HG03064 (cell line): Measurements from ENCODE around the gene CD207.
A peak's percentile ranks its signal among the peaks of the same experiment; 100 is the strongest.
"Not testable (repeated sequence)": the region's sequence is repeated elsewhere in the genome, so short reads cannot be mapped to it uniquely, and the experiment has no call there.

Source experiments
- ATAC-seq: cut with Tn5 transposase; IDR thresholded peaks from one replicate; pipeline ENCODE4 v1.9.1; 2021; ENCODE audit warnings: low read depth; ENCODE audit not compliant: unreplicated experiment

CD207 gene

DNA sequence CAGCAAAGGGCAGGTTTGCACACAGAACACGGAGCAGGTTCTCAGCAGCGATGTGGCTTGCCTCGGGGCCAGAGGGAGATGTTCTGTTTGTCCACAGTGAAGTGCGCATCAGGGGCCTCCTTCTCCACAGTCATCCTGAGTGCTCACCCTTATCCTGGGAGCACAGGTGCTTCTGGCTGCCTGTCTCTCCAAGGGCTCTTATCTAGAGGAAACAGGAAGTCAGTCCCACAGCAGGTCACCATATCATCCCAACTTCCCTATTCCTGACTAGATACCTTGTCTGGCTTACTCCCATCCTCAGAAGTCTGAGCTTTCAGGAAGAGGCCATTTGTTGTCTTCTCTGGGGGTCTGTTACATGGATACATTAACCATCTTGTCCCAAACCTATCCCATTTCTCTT is at the start of gene CD207:
Gene CD207, minus strand, starts transcription at position 174 of the 400 bp plus-strand sequence. Its CDS starts 40 bp downstream, at position 134.
- ATAC-seq = no peak

DNA sequence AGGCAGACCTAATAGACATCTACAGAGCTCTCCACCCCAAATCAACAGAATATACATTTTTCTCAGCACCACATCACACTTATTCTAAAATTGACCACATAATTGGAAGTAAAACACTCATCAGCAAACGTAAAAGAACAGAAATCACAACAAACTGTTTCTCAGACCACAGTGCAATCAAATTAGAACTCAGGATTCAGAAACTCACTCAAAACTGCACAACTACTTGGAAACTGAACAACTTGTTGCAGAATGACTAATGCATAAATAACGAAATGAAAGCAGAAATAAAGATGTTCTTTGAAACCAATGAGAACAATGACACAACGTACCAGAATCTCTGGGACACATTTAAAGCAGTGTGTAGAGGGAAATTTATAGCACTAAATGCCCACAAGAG is 42.9 kb upstream of the CD207 start:
- not testable (repeated sequence) for ATAC-seq

DNA sequence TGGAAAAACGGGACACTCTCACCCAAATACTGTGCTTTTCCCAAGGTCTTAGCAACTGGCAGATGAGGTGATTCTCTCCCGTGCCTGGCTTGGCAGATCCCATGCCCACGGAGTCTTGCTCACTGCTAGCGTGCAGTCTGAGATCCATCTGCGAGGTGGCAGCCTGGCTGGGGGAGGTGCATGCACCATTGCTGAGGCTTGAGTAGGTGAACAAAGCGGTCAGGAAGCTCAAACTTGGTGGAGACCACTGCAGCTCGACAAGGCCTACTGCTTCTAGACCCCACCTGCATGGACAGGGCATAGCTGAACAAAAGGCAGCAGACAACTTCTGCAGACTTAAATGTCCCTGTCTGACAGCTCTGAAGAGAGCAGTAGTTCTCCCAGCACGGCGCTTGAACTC is 40.5 kb upstream of the CD207 start:
- ATAC-seq = not testable (repeated sequence)

DNA sequence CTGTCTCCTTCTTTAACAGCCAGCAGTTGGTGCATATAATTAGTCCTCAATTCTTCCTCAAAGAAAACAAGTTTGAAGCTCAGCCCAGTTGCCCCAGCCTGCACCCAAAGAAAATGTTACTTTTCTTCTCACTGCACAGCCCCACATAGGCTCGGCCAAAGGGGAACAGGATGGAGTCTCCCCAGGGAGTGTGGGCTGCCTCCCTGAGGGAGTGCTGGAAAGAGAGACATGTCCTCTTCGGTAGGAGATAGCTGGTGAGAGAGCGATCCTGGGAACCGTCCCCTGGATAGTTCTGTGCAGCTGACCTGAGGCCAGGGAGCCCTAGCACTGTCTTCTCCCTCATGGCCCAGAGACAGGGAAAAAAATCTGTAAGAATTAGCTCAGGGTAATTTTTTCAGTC is 37.9 kb upstream of the CD207 start:
- ATAC-seq = no peak

DNA sequence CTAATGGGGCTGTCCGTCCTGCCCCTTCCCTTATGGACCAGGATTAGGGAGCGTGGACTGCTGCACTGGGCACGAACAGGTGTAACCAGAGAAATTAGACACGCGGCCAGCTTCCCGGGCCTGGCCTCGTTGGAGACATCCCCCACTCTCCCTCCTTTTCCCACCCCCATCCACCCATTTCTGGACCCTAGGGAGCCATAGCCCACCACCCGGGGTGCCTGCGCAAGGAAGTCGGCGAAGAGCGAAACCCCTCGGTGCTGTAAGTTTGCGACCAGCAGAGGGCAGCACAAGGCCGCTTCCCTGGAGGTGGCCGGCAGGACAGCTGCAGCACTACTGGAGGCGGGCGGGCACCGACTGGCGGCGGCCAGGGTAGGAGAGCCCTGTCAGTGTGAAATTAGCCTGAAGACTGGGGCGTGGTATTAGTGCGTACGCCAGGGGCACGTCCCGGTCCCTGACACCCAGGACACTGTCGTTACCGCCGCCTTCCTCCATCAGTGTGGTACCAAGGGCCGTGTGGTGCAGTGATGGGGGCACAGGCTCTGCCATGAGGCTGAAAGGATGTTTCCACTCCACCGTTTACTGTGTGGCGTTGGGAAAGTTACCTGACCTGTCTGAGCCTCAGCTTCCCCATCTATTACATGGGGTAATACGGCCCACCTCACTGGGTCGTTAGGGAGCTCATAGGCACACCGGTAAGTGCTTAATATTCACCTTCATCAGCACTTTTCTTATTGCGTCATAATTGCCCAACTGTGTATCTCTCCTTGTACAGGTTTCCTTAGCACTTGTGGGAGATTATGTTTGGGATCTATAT is 36.0 kb upstream of the CD207 start:
- no peak for ATAC-seq

DNA sequence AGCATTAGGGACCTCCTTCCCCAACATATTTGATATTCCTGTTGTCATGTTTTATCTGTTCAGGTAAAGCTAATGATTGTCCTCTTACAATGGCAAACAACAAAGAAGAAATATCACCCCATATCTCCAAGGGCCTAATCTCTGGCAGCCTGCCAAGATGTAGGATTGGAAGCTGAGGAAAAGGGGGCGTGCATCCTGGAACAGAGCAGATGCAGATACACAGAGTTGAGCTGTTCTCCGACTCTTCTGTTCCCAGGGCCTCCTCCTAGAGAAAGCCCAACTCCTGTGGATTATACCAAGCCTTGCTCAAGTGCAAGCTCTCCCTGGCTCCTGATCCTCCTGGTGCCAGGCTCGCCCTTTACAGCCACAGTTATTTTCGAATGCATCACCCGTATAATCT is 35.2 kb upstream of the CD207 start:
- ATAC-seq = no peak

DNA sequence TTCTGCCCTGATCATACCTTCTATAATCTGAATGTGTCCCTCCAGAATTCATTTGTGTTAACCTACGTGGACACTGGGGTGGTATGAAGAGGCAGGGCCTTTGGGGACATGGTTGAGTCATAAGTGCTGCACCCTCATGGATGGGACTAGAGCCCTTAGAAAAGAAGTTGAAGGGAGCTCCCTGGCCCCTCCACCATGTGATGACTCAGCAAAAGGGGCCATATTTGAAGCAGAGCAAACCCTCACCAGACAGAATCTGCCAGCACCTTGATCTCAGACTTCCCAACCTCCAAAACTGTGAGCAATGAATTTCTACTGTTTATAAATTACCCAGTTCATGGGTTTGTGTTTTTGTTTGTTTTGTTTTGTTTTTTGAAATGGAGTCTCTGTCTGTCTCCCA is 33.4 kb upstream of the CD207 start:
- ATAC-seq = no peak

DNA sequence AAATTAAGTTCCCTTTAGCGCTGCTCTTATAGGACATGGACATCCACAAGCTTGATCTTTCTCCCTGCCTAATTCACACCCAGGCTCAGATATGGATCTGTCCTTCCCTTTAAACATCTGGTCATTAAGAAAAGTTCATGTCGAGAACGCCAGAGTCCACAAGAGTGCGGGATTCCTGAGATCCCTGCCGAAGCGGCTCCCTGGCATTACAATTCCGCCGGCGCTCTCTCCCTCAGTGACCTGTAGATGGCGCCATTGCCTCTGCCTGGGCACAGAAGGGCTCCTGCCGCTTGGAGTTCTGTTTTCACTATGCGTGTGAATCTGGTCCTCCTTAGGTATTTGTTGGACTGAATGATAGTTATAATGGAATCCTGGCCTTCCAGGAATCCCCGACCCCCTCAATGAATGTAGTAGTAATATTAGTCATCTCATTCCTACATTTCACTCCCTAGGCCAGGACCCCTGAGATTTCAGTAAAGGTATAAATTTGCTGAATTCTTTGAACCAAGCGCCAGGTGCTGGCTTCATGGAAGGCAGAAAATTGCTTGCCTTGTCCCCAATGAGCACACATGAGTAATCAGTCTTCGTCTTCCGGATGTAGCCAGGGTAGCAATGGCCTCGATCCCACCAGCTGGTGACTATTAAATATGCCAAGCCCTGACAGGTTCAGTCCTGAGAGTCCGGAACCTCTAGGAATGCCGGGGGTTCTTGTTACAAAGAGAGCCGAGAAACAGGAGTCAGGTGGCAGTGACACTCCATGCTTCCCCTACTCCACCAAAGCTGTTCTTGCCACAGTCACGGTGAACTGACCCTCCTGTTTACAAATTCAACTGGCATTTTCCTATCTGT is 26.4 kb upstream of the CD207 start:
- no peak for ATAC-seq

DNA sequence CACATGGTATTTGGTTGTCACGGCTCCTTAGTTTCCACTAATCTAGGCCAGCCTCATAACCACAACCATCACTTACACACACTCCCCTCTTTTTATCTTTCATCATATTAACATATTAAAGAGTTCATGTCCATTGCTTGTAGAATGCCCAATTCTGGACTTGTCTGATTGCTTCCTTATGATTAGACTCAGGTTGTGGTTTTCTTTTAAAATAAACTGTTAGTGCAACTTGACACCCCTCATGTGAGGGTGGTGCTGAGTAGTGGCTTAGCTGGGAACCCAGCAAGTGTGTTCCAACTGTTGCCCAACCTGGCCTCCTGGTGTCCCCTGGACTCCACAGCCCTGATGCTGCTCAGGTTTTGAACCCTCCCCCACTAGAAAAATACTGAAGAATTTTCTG is 20.1 kb upstream of the CD207 start:
- no peak for ATAC-seq

DNA sequence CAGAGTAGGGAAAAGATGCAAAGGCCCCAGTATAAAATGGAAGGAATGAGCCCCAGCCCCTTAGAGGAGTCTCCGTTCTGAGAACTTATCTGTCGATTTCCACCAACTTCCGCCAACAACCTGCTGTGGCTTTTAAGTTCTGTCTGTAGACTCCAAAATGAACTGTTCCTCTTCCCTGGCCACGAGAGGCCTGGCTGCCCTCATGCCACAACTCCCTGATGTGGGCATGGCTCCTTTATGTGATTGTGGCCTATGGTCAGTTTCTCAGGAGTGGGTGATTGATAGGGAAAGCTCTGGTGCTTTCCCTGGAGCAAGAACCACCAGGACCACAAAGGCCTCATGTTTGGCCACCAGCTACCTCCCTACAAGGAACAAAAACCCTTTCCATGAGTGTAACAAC is 18.8 kb upstream of the CD207 start:
- ATAC-seq = no peak

GRCh38 chr2:70852824-70853223 is 17.2 kb upstream of the CD207 start:
- no peak for ATAC-seq

GRCh38 chr2:70851704-70852103 is 16.1 kb upstream of the CD207 start:
- peak; percentile 51 for ATAC-seq

DNA sequence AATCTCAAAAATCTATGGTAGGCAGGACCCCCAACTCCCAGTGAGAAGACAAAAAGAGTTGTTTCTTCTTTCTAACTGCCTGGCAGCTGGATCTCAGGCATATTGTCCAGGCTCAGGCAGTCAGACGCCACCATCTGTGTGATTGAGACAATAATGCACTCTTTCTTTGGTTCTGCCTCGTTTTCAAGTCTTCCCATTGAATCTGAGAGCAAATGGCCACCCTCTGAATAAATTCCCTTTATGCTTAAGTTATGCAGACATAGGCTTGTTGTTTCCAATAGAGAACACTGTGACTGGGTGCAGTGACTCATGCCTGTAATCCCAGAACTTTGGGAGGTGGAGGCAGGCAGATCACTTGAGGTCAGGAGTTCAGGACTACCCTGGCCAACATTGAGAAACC is 15.3 kb upstream of the CD207 start:
- ATAC-seq = no peak

- ATAC-seq = no peak
Measured at GRCh38 chr2:70842401-70842800, 6.8 kb upstream of the CD207 start.

DNA sequence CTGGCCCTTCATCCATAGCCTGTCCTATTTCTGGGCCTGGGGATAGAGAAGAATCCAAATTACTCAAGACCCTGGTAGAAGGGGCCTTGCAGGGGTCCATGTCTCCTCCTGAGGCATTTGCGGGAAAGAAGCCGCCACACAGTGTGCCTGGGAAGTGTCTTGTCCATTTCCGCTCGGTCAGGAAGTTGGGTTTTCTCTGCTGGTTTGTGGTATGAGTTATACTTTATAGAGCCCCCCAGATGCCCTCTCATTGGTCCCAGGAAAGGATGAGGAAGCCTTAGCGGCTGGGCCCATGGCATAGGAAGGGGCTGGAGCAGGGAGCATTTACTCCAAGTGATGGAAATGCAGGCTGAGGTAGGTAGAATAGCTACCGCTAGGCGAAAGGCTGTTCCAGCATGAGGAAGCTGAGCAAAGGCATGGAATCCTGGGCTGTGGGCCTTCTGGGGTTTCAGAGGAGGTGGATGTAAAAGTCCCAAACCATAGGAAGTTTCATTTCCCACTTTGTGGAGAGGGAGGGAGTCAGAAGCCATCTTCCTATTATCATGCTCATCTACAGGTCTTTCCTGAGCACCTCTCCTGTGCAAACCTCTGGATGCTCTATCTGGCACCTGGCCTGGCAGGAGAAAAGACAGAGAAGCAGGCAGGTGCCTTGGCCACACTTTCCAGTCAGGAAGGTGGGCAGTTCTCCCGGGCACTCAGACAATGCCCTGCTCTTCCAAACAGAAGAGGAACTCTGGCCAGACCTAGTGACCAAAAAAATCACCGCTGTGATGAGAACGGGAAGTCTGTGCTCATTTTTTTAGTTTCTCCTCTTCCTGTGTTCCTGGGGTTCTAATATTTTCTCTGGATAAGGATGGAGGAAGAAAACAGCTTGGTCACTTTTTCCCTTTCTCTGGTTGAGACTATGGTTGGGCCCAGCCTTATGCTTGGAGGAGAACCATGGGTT is 2.6 kb upstream of the CD207 start:
- ATAC-seq = no peak

DNA sequence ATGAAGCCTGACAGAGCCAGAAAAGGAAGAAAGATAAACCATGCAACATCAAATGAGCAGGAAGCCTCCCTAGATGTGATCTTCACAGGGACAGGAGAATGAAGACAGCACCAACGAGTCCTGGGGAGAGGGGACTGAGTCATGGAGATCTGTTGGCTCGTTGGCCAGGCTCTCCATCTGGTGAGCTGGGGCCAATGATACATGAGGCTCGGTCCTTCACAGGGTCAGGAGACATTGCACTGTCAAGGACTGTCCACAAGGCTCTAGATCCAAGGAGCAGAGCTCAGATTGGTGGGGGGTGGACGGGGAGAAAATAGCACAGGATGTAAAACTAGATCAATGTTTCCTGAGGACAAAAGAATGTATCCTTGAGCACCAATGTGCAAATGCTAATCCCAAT is 735 bp downstream of the CD207 start:
- ATAC-seq = no peak

DNA sequence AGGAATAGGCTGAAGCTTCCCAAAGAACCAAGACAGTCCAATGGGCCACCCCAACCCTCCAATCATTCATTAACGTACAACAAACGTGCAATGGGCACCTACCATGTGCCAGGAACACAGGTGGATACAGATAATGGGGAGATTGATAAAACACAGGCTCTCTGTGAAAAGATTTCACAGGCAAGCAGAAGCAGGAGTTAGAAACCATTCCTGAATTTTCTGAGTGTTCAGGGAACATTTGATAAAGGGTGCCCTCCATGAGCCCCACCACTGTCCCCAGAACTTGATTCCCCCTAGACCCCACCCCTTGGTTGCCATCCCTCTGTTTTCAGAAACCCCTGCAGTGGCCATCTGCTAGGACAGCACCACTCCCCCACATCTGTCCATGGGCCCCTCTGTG is 1.5 kb downstream of the CD207 start:
- no peak for ATAC-seq

DNA sequence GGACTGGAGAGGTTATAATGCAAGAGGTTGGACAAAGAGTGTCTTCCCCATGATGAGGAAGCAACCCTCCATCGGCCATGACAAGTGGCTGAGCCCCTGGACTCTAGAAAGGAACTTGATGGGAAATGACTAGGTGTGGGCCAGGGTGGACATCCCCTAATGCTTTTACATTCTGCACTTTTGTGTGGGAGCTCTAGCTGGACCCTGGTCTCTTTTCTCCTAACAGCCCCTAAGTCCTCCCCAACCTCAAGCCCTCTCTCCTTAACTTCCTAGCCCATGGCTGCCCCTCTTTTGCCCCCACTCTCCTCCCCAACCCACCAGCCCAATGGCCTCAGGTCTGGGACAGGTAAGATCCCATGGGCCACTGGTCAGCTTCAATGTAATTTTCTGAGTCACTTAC is 2.4 kb downstream of the CD207 start:
- no peak for ATAC-seq

DNA sequence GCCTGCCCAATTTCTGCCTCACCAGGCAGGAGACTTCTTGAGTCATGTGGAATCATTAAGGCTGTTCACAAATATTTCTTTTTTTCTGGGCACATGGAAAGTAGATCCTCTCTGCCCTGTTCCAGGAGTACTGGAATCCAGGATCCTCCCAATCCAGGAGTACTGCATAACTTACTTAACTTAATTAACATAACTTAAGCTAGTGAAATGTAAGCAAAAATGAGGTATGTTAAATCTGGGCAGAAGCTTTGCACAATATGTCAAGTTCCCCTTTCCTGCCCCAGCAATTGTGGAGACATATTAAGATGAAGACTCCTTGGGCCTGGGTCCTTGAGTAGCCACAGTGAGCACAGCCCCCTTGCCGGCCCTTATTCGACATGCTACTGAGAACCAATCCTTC is 3.2 kb downstream of the CD207 start:
- ATAC-seq = no peak

DNA sequence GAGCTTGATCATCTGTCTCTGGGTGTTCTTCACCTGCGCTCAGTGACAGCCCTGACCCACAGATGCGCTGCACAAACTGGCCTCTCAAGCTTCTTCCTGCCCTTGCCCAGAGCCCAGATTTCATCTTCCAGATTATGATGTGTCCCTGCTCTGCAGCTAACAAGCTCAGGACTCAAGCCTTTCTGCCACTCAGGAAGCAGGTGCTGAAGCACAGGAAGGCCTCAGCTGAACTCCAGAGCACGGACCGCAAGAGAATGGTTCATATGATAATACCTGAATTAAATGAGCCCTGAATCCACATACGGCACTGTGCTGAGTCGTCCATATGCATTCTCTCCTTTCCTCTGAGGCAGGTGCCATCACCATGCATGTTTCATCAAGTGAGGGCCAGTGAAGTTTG is 3.8 kb downstream of the CD207 start:
- ATAC-seq = no peak

DNA sequence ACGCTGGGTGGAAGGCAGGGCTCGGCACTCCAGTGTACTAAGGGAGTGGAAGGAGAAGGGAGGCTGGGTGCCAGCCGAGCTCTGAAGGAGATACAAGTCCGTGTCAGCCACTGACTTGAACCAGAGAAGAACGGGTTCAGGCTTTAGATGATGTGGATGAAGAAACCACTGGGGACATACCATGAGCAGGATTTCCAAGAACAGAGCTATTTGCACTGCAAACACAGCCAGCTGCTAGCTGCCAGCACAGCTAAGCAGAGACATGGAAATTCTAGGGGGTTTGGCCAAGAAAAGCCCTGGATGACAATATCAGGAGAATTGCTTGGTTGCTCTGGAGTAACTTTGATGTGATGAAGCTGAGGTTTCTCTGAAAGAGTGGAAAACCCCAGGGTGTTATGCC is 5.2 kb downstream of the CD207 start:
- ATAC-seq = no peak
